Hindlimb muscle (tissue), 1 donor: ENCODE data around the gene HIVEP3. TPM values are rescaled to one million over a fixed set of nuclear protein-coding genes. Genes with fewer than 3 reads are reported as not detected.

Source experiments
- DNase-seq: peaks from one replicate; pipeline ENCODE4 v3.0.0-alpha.2; 2013
- polyA plus RNA-seq: library from polyadenylated mRNA; unstranded; fragments of 120-200 nt; gene quantifications from one replicate; pipeline ENCODE4 v1.2.1, GENCODE V29; 2013; ENCODE audit not compliant: insufficient read length

HIVEP3 gene
- polyA plus RNA-seq, 1 donor = 3.1 TPM

DNA sequence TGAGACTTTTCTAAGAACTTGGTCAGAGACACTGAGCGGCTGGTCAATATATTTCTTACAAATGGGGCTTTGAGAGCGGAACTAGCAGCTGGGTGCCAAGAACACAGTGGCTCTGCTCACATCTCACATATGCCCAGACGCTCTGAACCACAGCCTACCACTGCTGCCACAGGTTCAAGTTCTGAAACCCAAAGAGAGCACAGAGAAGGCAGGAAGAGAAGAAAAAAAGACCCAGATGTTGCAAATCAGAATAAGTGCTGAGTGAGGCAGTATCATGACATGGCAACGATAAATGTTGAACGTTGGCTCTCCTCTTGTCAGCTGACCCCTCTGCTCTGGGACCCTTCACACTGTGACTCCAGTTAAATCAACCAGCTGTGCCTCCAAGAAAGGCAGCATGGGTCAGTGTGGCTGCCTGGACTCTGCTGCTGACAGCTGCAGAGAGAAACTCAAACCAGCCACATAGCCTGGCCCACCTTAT, 26.4 kb downstream of the HIVEP3 start:
- no peak for DNase-seq

DNA sequence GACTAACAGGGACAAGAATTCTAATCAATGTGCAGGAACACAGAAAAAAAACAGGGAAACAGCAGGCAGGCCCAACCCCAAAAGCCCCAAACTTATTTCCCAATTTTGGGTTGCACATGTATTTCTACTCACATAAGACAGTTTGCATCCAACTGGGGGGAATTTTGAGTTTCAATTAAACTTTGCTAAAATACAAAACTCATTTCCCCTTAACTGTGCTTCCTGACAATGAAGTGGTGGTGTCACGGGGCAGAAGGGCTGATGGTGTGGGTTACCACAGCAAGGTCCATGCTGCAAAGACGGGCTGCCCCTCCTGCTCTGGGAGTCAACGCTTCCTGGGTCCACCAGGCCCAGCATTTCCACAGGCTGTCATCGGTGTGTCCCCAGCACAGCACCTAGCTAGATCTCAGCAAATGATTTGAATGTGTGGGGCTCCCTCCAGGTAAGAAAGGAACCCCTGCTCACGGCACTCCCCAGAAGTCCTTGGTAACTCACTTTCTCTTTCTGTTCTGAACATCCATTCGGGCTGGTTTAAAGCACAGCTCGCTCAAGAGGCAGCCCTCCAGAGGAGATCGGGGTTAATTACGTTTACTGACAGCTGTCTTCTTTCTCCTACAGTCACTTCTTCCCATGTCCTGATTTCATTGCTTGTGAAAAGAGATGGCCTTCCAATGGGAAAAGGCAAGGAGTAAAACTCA, 27.4 kb downstream of the HIVEP3 start:
- DNase-seq = no peak

- no peak for DNase-seq
Measured at GRCh38 chr1:41890825-41891198, 27.9 kb downstream of the HIVEP3 start.

DNA sequence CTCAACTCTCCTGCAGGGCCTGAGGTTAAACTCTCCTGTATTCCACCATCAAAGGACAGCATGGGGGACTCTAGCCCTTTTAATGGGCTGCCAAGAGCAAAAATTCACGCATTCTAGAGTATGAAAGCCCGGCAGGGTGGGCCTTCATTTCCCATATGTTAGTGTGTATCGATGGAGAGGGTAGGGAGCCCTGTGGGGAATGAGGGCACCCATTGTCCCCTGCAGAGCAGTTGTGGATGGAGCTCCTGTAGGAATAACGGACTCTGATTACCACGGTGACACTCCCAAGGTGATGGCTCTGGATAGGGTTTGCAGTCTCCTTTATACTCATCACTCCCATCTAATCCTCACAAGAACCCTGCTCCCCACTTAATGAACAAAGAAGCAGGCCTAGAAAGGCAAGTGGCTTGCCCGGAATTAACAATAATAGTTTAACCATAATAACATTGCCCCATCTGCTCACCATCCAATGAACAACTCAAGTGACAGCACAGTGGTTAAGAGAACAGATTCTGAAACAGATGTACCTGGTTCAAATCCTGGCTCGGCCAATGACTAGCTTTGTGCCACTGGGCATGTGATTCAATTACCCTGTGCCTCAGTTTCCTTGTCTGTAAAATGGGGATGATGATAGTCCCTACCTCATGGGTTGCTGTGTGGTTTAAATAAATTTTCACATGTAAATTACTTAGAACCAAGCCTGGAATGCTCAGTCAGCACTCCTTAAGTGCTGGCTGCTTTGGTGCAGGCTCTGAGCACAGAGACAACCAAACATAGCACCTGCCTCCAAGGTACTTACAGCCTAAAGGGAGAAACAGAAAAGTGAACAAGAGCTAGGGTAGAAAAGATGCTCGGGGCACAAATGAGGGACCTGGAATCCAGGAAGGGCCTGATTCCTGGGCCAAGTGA, 29.0 kb downstream of the HIVEP3 start:
- DNase-seq = no peak

GRCh38 chr1:41888756-41889155, 30.0 kb downstream of the HIVEP3 start:
- no peak for DNase-seq

- no peak for DNase-seq
Measured at GRCh38 chr1:41887365-41887764, 31.4 kb downstream of the HIVEP3 start.

DNA sequence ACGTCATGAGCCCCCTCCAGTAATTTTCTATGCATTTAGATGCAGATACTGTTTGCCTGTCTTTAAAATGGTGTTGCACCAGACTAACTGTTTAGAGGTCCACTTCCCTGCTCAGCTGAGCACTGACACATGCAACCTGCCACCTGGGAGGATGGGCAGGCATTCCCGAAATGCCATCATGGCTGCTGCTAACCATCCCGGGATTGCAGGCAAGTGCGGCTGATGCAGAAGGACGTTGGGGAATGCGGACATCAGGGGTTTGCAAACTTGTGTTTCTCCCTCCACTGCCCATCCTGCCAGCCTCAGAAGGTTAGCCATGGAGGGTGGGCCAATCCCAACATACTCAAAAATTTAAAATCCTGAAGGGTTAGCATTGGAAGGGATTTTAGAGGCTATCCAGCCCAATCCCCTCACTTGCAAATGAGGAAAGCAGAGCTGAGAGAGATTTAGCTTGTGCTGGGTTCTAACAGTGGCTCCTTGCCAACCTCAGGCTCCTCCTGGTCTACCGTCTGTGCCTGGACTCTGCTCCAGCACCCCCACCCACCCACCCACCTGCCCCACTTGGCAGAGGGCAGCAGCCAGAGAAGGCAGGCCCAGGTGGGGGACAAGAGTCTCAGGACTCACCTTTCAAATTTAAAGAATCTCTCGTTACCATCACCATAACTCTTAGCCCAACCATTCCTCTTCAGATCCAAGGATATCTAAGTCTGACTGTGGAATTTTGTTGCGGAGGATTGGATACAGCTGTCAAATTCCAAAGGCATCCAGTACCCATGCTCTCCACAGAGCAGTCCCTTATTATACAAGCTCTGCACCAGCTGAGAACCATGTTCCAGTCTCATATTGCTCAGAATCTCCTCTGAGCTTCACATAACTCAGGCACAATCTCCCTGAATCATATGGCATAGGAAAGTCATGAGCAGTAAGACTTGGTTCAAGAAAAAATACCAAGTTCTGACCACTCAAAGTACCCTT, 34.2 kb downstream of the HIVEP3 start:
- no peak for DNase-seq

GRCh38 chr1:41883507-41883906, 35.2 kb downstream of the HIVEP3 start:
- no peak for DNase-seq

GRCh38 chr1:41882486-41882885, 36.2 kb downstream of the HIVEP3 start:
- DNase-seq = no peak

GRCh38 chr1:41882068-41882477, 36.6 kb downstream of the HIVEP3 start:
- no peak for DNase-seq

DNA sequence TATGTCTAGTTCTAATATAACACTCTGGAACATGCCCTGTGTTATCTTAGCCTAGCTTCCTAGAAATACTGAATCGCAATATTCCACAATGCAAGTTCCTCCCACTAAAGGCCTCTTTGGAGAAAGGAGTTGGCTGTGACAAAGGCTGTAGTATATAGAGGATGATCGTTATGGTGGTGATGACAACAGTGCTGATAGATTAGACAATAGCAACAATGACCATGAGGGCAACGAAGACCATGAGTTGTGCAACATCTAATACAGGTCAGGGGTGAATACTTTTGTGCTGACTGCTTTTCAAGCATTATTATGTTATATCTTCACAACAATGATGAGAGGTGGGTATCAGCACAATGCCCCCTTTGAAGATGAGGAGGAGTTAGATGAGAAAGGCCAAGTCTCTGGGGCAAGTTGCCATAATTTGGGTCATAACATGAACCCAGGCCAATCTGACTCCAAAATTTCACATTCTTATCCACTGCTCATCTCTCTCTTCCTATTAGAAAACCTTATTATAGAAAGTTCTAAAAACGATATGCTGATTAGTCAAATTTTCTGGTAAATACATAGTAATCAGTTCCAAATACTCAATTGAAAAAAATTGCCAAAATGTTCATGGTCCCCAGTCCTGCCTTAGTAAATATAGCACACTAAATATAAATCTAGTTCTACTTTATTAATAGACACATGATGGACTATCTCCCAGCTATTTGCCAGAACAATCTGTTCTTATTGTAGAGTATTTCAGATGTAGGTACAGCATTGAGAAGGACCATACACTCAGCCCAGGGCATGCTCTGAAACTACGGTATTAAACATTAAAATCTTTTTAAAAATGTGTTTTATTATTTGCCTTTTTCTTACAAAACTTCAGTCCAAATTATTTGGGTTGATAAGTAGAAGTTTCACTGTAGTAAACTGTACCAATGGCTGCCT, 37.5 kb downstream of the HIVEP3 start:
- no peak for DNase-seq

DNA sequence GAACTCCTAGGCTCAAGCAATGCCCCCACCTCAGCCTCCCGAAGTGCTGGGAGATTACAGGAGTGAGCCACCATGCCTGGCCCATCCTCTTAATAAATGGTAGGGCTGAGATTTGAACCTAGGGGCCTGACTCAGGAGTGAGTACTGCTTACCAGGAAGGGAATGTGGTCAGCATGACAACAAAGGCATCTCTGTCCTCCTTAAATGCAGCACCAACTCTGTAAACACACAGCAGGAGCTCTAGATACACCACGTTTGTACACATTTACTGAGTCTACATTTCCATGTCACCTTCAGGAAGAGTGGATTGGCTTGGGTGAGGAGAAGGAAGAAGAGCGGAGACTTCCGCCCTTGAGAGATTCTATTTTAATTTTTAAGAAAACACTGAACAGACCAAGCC, 38.5 kb downstream of the HIVEP3 start:
- no peak for DNase-seq

DNA sequence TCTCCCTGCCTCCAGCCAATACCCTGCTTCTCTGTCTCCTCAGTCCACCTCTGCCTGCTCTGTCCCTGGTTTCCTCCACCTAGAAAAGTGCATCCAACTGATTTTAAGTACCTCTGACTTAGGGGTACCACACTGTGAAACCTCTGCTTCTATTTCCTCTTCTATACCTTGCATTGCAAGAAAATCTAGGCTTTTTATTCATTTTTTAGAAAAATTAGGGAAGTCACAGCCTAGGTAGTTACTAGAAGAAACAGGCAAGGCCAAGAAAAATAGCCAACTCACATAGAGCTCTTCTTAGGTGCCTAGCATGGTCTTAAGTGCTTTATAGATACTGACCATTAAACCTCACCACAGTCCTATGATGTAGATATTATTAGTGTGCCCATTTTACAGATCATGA, 39.1 kb downstream of the HIVEP3 start:
- DNase-seq = no peak

- no peak for DNase-seq
Measured at GRCh38 chr1:41878911-41879310, 39.8 kb downstream of the HIVEP3 start.

DNA sequence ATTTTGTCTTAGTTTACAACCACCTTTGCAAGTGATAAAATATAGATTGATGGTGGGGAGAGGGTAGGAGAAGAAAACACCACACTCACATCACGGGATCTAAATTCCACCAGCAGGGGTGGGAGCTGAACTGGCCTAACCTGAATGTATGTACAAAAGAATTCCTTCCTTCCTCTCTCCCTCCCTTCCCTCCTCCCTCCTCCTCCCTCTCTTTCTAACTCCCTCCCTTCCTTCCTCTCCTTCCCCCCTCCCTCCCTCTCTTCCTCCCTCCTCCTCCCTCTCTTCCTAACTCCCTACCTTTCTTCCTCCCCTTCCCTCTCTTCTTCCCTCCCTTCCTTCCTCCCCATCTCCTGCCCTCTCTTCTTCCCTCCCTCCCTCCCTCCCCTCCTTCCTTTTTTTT, 40.2 kb downstream of the HIVEP3 start:
- no peak for DNase-seq

DNA sequence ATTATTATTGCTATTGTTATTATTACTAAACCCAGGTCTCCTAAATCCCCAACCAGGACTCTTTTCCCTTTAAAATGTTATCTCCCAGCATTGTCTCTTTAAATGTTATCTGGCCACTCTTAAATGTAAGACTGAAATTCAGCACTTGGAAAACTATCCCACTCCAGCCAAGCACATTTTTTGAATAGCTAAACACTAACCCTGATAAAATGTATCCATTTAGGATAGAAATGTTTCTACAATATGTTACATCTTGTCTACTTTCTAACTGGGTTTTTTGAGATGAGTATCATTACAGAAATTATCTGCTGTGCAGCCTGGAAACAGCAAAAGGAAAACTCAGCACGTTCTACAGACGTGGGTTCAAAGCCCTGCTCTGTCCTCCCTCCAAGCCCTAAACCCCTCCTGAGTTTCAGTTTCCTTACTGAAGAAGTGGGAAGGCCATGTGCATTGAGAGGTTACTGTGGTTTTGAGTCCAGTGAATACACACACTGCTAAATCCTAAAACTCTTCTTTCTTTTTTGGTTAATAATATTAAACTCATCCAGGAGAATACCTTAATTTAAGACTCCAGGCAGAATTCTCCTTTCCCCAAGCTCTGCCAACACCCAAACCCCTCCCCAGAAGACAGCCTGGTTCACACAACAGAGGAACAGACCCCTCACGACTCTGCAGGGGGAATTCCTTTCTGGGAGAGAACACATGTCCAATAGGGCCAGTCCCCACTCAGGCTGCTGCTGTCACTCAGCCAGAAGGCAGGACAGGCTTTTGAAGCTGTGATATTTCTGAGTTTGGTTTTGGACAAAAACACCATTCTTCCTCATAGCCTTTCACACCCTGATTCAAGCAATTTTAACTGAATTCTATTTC, 41.9 kb downstream of the HIVEP3 start:
- DNase-seq = no peak

GRCh38 chr1:41875487-41875886, 43.2 kb downstream of the HIVEP3 start:
- DNase-seq = no peak

DNA sequence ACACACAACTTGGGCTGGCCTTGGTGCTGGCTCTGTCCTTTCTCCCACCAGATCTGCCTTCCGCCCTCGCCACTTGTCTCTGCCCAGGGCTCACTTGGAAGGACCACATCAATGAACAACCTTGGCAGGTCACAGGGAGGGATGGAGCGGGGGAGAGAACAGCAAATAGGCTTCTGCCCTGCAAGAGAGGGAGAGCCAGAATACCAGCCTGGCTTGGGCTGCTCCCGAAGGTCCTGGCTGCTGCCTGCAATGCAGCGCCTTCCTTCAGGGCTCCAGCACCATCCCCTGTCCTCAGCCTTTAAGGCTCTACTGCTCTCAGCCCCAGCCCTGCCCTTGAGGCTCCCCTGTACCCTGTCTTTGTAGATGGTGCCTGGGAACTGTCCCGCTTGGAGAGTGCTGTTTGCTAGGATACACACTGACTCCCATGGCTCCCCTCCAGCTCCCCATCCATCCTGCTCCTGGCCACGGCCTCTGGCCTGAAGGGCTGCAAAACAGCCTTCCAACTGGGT, 43.8 kb downstream of the HIVEP3 start:
- no peak for DNase-seq

- DNase-seq = no peak
Measured at GRCh38 chr1:41874151-41874719, 44.5 kb downstream of the HIVEP3 start.

GRCh38 chr1:41872074-41872473, 46.6 kb downstream of the HIVEP3 start:
- no peak for DNase-seq
